CD4-positive, alpha-beta T cell treated with Interleukin-2 at 100 ng/mL for 4 hours (primary cell): Measurements from ENCODE around the gene DHCR7.

Experiments
- DNase-seq: peaks from one replicate; pipeline ENCODE4 v3.0.0-alpha.2; 2020; ENCODE audit warnings: low spot score

Gene DHCR7

GRCh38 chr11:71410363-71410966 is 37.7 kb downstream of the DHCR7 start:
- DNase-seq: no peak

- no peak for DNase-seq
Observed at GRCh38 chr11:71408826-71409225, 39.4 kb downstream of the DHCR7 start.

- DNase-seq: no peak
Observed at GRCh38 chr11:71407356-71407755, 40.8 kb downstream of the DHCR7 start.

GRCh38 chr11:71406681-71407080 is 41.5 kb downstream of the DHCR7 start:
- no peak for DNase-seq

- DNase-seq: no peak
Observed at GRCh38 chr11:71404209-71404608, 44.0 kb downstream of the DHCR7 start.

- no peak for DNase-seq
Observed at GRCh38 chr11:71402878-71403277, 45.3 kb downstream of the DHCR7 start.

- DNase-seq: no peak
Observed at GRCh38 chr11:71400216-71400615, 48.0 kb downstream of the DHCR7 start.

- no peak for DNase-seq
Observed at GRCh38 chr11:71399341-71399740, 48.9 kb downstream of the DHCR7 start.

GRCh38 chr11:71397961-71398360 is 50.2 kb downstream of the DHCR7 start:
- no peak for DNase-seq

GRCh38 chr11:71397331-71397860 is 50.8 kb downstream of the DHCR7 start:
- no peak for DNase-seq

GRCh38 chr11:71396548-71397123 is 51.6 kb downstream of the DHCR7 start:
- no peak for DNase-seq

GRCh38 chr11:71395774-71396173 is 52.4 kb downstream of the DHCR7 start:
- no peak for DNase-seq

- DNase-seq: no peak
Observed at GRCh38 chr11:71395263-71395560, 53.0 kb downstream of the DHCR7 start.

GRCh38 chr11:71393283-71393682 is 54.9 kb downstream of the DHCR7 start:
- DNase-seq: no peak

- no peak for DNase-seq
Observed at GRCh38 chr11:71391796-71392195, 56.4 kb downstream of the DHCR7 start.

- DNase-seq: no peak
Observed at GRCh38 chr11:71391352-71391751, 56.8 kb downstream of the DHCR7 start.

- no peak for DNase-seq
Observed at GRCh38 chr11:71388637-71389235, 59.5 kb downstream of the DHCR7 start.

GRCh38 chr11:71387784-71388636 is 60.2 kb downstream of the DHCR7 start:
- DNase-seq: no peak

- no peak for DNase-seq
Observed at GRCh38 chr11:71387200-71387599, 61.0 kb downstream of the DHCR7 start.

- DNase-seq: no peak
Observed at GRCh38 chr11:71386202-71386601, 62.0 kb downstream of the DHCR7 start.

GRCh38 chr11:71385091-71385490 is 63.1 kb downstream of the DHCR7 start:
- DNase-seq: no peak

GRCh38 chr11:71384561-71384960 is 63.6 kb downstream of the DHCR7 start:
- DNase-seq: no peak
